Body of pancreas (tissue), 4 donors: ENCODE results near the gene ASB10.

Source experiments
- POLR2A ChIP-seq, 3 donors: fragments of 450-650 bp; IDR thresholded peaks; one replicate each; pipeline ENCODE4 v1.6.1; 2016; ENCODE audit warnings: antibody characterized with exemption in 3 of 3, mild to moderate bottlenecking in 2 of 3
- TF ChIP-seq, protein P1 (sequence below), 7 experiments: fragments of 450-650 bp in 4 of 7; fragments of 200-600 bp in 3 of 7; sonication (generic) in 3 of 7; IDR thresholded peaks; one replicate each; pipeline ENCODE4 v1.5.1; 2016 to 2019; ENCODE audit warnings: antibody characterized with exemption in 7 of 7

DNA sequence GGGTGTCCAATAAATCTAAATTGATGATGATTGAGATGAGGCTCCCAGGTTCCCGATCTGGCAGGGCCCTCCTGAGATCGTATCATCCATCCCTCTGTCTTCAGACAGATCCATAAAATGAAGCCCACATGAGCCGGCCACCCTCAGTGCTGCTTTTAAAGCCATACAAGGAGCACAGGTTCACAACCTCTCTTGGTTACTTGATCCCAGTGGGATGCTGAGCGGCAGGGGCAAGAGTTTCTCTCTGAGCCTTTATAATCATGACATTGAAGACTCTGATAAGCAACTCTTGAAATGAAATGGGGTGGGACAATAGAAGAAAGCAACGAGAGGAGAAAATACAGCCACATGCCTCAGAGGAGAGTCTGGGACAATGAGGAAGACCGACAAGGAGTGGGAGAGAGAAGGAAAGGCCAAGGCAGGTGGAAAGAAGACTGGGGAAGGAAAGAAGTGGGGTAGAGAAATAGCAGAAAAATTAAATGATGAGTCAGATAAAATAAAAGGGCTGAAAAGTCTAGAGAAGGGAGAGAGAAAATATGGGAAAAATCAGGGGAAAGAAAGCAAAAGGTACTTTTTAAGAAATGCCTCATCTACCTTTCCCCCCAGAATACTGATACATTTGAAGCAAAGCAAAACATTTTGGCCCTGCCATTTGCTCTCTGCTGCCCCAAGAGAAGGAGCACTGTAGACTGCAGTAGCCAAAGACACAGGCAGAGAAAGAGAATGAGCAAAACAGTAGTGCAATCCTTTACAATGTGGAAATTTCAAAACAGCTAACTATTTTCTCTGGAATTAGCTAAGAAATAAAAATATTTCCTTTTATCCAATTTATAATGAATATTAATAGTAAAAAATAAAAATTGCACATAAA is 34.2 kb downstream of the ASB10 start:
- TF ChIP-seq, protein P1, sequence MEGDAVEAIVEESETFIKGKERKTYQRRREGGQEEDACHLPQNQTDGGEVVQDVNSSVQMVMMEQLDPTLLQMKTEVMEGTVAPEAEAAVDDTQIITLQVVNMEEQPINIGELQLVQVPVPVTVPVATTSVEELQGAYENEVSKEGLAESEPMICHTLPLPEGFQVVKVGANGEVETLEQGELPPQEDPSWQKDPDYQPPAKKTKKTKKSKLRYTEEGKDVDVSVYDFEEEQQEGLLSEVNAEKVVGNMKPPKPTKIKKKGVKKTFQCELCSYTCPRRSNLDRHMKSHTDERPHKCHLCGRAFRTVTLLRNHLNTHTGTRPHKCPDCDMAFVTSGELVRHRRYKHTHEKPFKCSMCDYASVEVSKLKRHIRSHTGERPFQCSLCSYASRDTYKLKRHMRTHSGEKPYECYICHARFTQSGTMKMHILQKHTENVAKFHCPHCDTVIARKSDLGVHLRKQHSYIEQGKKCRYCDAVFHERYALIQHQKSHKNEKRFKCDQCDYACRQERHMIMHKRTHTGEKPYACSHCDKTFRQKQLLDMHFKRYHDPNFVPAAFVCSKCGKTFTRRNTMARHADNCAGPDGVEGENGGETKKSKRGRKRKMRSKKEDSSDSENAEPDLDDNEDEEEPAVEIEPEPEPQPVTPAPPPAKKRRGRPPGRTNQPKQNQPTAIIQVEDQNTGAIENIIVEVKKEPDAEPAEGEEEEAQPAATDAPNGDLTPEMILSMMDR (IDR thresholded peaks at IDR 0.05): no peak
- TF ChIP-seq POLR2A (IDR thresholded peaks at IDR 0.05): no peak
